ENCODE measurements around the gene OR6V1.
"Not testable (repeated sequence)": the region's sequence is repeated elsewhere in the genome, so short reads cannot be mapped to it uniquely, and the experiment has no call there.

The OR6V1 gene

GRCh38 chr7:143046426-143046851 is 5.7 kb upstream of the OR6V1 start:
- DNase-seq: no peak

DNA sequence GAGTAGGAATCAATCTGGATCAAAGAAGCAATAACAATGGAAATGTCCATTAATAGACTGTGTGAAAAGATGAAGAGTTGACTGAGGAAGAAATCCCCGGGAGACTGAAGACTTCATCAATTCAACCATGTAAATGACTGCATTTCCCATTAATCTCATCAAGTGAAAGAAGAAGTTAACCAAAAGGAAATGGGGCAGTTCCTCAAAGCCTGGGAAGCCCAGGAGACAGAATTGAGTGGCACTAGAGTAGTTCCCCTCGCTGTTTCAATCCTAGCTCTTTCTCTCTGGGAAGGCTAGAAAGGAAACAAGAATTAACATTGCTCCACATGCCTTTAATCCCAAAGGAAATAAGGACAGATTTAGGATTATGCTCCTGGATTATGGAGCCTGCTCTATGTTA is 4.8 kb upstream of the OR6V1 start:
- DNase-seq: no peak

- DNase-seq: no peak
Measured at GRCh38 chr7:143048827-143049226, 3.3 kb upstream of the OR6V1 start.

DNA sequence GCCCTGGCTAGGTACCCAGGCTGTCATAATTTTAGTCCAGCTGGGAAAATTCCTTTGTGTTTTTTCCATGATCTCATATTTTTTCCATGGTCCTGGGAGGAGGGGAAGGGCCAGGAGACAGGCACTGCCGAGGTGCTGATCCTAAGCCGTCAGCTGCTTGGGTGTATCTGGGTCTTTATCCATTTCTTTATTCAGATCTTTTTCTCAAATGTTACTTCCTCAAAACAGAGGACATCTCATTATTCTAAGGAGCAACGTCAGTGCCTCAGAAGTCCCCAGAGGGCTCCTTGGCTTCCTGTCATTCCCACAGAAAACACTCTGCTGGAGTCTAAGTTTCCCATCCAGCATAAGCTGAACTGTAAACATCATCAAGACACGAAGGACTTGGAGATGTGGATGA is 2.8 kb upstream of the OR6V1 start:
- no peak for DNase-seq

DNA sequence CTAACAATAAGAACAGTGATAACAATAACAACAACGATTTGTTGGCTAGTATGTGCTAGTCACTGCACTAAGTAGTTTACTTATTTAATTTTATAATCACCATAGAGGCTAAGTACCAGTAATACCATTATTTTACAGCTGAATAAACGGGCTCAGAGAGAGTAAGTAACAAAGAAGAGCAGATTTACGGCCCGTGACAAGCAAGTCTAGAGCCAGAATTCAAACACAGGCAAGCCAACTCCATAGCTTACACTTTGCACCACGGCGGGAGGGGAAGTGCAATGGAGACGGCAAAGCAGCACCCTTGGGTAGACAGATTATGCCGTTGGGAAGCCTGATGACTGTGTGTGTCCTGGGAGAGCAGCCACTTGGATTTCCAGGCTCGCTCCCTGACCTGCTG is 1.2 kb upstream of the OR6V1 start:
- no peak for DNase-seq

DNA sequence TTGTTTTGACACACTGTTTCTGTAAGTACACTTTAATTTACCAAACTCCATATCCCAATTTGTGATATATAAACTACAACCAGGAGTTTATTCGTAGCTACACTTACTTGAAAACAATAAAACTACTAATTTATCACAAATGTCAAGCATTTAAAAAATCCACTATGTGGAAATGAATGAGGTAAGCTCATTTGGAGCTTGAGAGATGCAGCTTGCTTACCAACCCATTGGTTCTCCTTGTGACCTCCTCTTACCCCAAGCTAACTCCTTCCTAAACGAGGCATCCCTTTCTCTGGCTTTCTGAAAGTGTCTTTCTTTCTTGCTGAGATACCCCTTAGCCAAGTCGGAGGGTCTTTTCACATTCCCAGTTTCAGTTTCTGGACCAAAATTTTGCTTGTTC is 2.5 kb downstream of the OR6V1 start:
- no peak for DNase-seq

DNA sequence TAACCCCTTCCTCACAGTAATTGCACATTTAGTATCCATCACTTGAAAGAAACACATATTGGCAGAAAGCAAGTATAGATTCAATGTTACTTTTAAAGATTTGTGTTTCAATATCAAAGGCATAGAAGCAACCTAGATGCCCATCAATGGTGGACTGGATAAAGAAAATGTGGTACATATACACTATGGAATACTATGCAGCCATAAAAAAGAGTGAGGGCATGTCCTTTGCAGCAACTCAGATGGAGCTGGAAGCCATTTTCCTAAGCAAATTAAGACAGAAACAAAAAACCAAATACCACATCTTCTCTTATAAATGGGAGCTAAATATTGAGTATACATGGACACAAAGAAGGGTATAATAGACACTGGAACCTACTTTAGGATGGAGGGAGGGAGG is 3.6 kb downstream of the OR6V1 start:
- DNase-seq: no peak

DNA sequence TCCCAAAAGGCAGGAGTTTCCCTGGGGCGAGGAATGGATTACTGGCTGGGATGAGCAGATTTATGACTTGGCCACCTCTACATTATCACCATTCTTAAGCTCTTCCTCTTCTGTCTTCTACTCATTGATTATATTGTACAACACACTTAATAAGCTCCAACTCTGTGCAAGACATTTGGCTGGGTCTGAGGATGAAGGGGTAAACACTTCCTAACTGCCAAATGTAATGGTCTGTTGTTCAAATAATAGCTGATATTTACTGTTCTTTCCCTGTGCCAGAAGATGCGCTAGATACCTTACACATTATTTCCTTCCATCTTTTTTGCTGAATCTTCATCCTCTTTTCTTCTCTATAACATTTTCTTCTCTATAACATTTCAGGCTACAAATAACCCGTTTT is 11.6 kb downstream of the OR6V1 start:
- no peak for DNase-seq

GRCh38 chr7:143068446-143068845 is 16.3 kb downstream of the OR6V1 start:
- DNase-seq: no peak

DNA sequence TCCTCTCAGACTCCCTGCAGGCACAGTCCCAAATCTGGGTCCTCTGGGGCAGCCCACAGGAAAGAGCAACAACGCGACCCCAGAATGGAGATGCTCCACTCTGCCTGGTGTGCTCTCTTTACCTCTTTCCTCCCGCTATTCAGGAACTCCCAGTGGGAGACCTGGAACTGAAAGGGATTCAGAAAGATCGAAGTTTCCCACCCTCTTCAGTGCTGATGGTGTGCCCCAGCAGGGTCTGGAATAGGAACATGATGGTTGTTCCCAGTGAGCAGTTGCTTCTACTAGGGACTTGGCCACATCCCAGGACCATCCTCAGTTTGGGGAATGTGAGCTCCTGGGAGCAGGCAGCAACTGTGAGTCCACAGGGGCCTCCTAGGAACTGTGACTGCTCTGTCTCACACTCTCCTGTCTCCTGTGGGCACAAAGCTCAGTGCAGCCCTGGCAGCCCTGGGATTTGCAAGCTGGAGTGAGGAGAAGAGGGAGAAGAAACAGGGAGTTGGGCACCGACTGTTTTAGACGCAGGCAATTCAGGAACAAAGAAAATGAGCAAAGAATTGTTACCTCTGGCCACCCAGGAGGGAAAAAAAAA is 17.9 kb downstream of the OR6V1 start:
- no peak for DNase-seq

DNA sequence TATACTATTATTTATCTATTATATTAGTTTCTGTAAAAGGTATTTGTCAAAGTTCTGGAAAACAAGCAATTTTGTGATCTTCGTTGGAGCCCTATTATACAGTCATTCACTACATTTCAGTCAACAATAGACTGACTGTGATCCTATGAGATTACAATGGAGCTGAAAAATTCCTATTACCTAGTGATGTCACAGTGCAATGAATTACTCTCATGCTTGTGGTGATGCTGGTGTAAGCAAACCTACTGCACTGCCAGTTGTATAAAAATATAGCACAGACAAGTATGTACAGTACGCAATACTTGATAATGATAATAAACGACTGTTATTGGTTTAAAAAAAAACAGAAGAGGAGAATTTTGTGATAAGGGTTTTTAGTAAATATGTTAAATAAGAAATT is 21.4 kb downstream of the OR6V1 start:
- DNase-seq: no peak

- no peak for DNase-seq
Measured at GRCh38 chr7:143074141-143074540, 22.0 kb downstream of the OR6V1 start.

DNA sequence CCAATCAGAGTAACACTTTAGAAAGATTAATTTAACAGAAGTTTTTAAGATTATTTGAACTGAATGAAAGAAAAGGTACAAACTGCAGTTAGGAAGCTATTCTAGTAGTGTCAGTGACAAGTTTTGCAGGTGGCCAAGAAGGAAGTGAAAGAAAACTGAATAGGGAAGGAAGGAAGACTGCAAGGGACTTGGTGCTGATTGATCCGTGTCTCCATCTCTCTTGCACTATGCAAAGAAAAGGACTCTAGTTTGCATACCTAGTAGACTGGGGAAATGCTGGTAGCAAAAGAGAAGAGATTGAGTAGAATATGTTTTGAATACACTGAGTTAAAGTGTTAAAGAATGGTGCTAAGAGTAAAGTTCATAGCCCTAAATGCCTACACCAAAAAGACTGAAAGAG is 33.0 kb downstream of the OR6V1 start:
- no peak for DNase-seq

GRCh38 chr7:143085610-143086009 is 33.5 kb downstream of the OR6V1 start:
- not testable (repeated sequence) for DNase-seq

DNA sequence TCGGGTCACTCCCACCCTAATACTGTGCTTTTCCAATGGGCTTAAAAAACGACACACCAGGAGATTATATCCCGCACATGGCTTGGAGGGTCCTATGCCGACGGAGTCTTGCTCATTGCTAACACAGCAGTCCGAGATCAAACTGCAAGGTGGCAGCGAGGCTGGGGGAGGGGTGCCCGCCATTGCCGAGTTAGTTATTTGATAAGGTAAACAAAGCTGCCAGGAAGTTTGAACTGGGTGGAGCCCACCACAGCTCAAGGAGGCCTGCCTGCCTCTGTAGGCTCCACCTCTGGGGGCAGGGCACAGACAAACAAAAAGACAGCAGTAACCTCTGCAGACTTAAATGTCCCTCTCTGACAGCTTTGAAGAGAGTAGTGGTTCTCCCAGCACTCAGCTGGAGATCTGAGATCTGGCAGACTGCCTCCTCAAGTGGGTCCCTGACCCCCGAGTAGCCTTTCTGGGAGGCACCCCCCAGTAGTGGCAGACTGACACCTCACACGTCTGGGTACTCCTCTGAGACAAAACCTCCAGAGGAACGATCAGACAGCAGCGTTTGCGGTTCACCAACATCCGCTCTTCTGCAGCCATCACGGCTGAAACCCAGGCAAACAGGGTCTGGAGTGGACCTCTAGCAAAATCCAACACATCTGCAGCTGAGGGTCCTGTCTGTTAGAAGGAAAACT is 36.5 kb downstream of the OR6V1 start:
- not testable (repeated sequence) for DNase-seq

DNA sequence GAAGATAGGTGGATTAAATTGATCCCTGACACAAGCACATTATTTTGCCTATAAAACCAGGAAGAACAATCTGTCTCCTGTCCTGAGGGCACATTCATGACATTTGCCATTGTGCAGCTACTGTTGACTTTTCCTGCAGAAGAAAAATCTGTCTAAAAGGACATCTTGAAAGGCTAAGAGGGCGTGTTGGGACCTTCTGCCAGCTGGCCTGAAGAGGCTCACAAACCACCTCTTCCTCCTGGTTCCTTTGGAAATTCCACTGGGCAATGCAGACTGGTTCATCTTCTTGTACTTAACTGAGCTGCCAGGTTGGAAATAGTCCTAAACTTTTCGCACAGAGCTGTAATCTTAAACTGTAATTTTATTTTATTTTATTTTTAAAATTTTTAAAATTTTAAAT is 44.0 kb downstream of the OR6V1 start:
- DNase-seq: no peak

- DNase-seq: not testable (repeated sequence)
Measured at GRCh38 chr7:143099579-143099978, 47.4 kb downstream of the OR6V1 start.
